Stimulated activated CD4-positive, alpha-beta T cell treated with anti-CD3 and anti-CD28 coated beads, Interleukin-4, amount 100 ng/mL, for 24 hours (primary cell): ENCODE data around the gene ZNF410.
"Not testable (repeated sequence)": the region's sequence is repeated elsewhere in the genome, so short reads cannot be mapped to it uniquely, and the experiment has no call there.

Experiments used
- DNase-seq: peaks from one replicate; pipeline ENCODE4 v3.0.0-alpha.2; 2020

The ZNF410 gene

GRCh38 chr14:73886449-73887317, at the start of gene ZNF410:
ZNF410 (plus strand) TSS chr14:73886859; CDS start chr14:73892176, 5,317 bp downstream.
- peak; percentile 94 for DNase-seq

GRCh38 chr14:73838293-73839034, 48.2 kb upstream of the ZNF410 start:
- DNase-seq, result not testable (repeated sequence)

GRCh38 chr14:73842201-73842600, 44.5 kb upstream of the ZNF410 start:
- no peak for DNase-seq

- DNase-seq, result no peak
These were observed 43.8 kb upstream of the ZNF410 start for GRCh38 chr14:73842851-73843250.

GRCh38 chr14:73843296-73843695, 43.4 kb upstream of the ZNF410 start:
- DNase-seq, result no peak

- no peak for DNase-seq
These were observed 39.7 kb upstream of the ZNF410 start for GRCh38 chr14:73846947-73847346.

GRCh38 chr14:73851000-73851399, 35.7 kb upstream of the ZNF410 start:
- no peak for DNase-seq

GRCh38 chr14:73851567-73852382, 34.9 kb upstream of the ZNF410 start, which contains the start of gene PTGR2:
PTGR2 (plus strand) TSS chr14:73851831; CDS start chr14:73858863, 7,032 bp downstream.
- peak; percentile 89 for DNase-seq

GRCh38 chr14:73859145-73859544, 27.5 kb upstream of the ZNF410 start:
- no peak for DNase-seq

GRCh38 chr14:73861073-73861472, 25.6 kb upstream of the ZNF410 start:
- DNase-seq, result no peak

GRCh38 chr14:73862480-73862879, 24.2 kb upstream of the ZNF410 start:
- DNase-seq, result no peak

GRCh38 chr14:73863209-73863608, 23.4 kb upstream of the ZNF410 start:
- DNase-seq, result no peak

GRCh38 chr14:73865534-73866113, 21.0 kb upstream of the ZNF410 start:
- no peak for DNase-seq

GRCh38 chr14:73869754-73870153, 16.9 kb upstream of the ZNF410 start:
- DNase-seq, result not testable (repeated sequence)

GRCh38 chr14:73870525-73871235, 16.0 kb upstream of the ZNF410 start:
- no peak for DNase-seq

- DNase-seq, result no peak
These were observed 13.0 kb upstream of the ZNF410 start for GRCh38 chr14:73873660-73874059.

- no peak for DNase-seq
These were observed 8.9 kb upstream of the ZNF410 start for GRCh38 chr14:73877790-73878189.

- no peak for DNase-seq
These were observed 8.2 kb upstream of the ZNF410 start for GRCh38 chr14:73878436-73878835.

- DNase-seq, result no peak
These were observed 7.6 kb upstream of the ZNF410 start for GRCh38 chr14:73879027-73879426.

GRCh38 chr14:73884438-73885190, 2.0 kb upstream of the ZNF410 start:
- no peak for DNase-seq

- DNase-seq, result no peak
These were observed 608 bp downstream of the ZNF410 start for GRCh38 chr14:73887318-73887616.
